Measurements from ENCODE around the gene SMG6. TPM values are rescaled to one million over a fixed set of nuclear protein-coding genes. Genes with fewer than 3 reads are reported as not detected.

SMG6 gene
- total RNA-seq, 1 donor from 2014 or later, result 39.7 TPM

DNA sequence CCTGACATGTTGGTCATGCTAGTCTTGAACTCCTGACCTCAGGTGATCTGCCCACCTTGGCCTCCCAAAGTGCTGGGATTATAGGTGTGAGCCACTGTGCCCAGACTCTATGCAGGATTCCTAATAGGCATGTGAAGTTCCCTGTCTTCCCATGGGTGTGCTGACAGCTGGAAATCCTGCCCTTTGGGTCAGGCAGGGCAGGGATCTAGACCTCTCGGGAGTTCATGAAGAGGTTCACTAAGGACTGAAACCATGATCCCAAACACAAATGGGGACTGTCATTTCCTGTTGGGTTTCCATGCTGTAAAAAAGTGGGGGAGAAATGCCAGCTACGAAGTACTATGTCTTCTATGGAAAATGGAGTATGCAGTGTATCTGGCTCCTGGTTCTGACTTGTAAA is 196.5 kb downstream of the SMG6 start:
- Mint-ChIP-seq H3K4me1 (ENCODE audit: low read depth, unreplicated experiment) (peaks cover 41% of the 10 kb centered on the region), H3K9me3 (ENCODE audit: unreplicated experiment) (no peaks in the 10 kb centered on the region), H3K27ac (ENCODE audit: unreplicated experiment) (peak overlapping the region; percentile 72), H3K27me3 (ENCODE audit: low read depth, unreplicated experiment) (no peaks in the 10 kb centered on the region), H3K4me3 (ENCODE audit: unreplicated experiment) (no peak overlapping the region), H3K36me3 (ENCODE audit: low read depth, unreplicated experiment) (peaks cover 12% of the 10 kb centered on the region)
- no peak overlapping the region for H3K4me3 ChIP-seq (ENCODE audit: insufficient read depth, low read depth, low read length)
- H3K27ac ChIP-seq (ENCODE audit: low read depth, low read length), result no peak overlapping the region
- H3K9ac ChIP-seq (ENCODE audit: low read length), result no peak overlapping the region
- no peak overlapping the region for H2AFZ ChIP-seq (ENCODE audit: low read depth, low read length)
- no peak for DNase-seq (ENCODE audit: low read depth)
- H3K36me3 ChIP-seq (ENCODE audit: insufficient read depth, low read length), result no peaks in the 10 kb centered on the region
- peaks cover 16% of the 10 kb centered on the region for H3K4me1 ChIP-seq (ENCODE audit: insufficient read depth, low read length)
- H3K4me2 ChIP-seq (ENCODE audit: low read length), result no peak overlapping the region
- H4K20me1 ChIP-seq (ENCODE audit: insufficient read depth, low read length), result no peaks in the 10 kb centered on the region
- TF ChIP-seq, protein P1, sequence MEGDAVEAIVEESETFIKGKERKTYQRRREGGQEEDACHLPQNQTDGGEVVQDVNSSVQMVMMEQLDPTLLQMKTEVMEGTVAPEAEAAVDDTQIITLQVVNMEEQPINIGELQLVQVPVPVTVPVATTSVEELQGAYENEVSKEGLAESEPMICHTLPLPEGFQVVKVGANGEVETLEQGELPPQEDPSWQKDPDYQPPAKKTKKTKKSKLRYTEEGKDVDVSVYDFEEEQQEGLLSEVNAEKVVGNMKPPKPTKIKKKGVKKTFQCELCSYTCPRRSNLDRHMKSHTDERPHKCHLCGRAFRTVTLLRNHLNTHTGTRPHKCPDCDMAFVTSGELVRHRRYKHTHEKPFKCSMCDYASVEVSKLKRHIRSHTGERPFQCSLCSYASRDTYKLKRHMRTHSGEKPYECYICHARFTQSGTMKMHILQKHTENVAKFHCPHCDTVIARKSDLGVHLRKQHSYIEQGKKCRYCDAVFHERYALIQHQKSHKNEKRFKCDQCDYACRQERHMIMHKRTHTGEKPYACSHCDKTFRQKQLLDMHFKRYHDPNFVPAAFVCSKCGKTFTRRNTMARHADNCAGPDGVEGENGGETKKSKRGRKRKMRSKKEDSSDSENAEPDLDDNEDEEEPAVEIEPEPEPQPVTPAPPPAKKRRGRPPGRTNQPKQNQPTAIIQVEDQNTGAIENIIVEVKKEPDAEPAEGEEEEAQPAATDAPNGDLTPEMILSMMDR (IDR thresholded peaks at IDR 0.05; ENCODE audit: insufficient read depth, low read depth, low read length), result no peak
- no peak for TF ChIP-seq EZH2 (IDR thresholded peaks at IDR 0.05; ENCODE audit: insufficient read depth, low read length)
- no peak for FAIRE-seq
- no peaks in the 10 kb centered on the region for H3K9me3 ChIP-seq (ENCODE audit: insufficient read depth, low read depth, low read length)
- no peaks in the 10 kb centered on the region for H3K79me2 ChIP-seq (ENCODE audit: insufficient read depth, low read length)
- H3K27me3 ChIP-seq (ENCODE audit: insufficient read depth, low read length), result no peaks in the 10 kb centered on the region

DNA sequence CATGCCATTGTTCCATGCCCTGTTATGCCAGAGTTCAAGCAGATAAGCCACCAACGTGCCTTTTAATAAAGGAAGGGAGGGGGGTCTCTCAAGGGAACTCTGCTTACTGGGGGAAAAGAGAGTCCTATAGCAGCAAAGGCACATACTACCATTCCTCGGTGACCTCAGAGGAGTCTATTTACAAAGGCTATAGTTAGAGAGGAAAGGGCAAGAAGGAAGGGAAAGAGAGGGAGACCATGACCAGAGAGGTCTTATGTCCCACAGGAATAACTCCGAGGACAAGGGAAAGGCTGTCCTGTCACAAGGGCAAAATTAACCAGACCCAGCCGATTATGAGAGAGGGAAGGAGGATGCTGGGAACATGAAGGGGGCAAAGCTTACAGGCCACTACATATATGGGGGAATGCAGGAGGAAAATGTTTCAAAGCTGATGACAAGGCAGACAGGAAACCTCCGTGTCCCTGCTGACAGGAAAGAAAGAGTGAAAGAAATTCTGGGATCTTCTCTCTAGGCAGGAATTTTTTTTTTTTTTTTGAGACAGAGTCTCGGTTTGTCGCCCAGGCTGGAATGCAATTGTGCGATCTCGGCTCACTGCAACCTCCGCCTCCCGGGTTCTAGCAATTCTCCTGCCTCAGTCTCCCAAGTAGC is 197.2 kb downstream of the SMG6 start:
- Histone ChIP-seq H3K9me3 (ENCODE audit: insufficient read depth, low read depth, low read length) (no peaks in the 10 kb centered on the region), H4K20me1 (ENCODE audit: insufficient read depth, low read length) (no peaks in the 10 kb centered on the region), H3K79me2 (ENCODE audit: insufficient read depth, low read length) (no peaks in the 10 kb centered on the region), H3K4me1 (ENCODE audit: insufficient read depth, low read length) (peaks cover 13% of the 10 kb centered on the region), H3K27me3 (ENCODE audit: insufficient read depth, low read length) (no peaks in the 10 kb centered on the region), H2AFZ (ENCODE audit: low read depth, low read length) (no peak overlapping the region), H3K4me2 (ENCODE audit: low read length) (no peak overlapping the region), H3K4me3 (ENCODE audit: insufficient read depth, low read depth, low read length) (no peak overlapping the region), H3K36me3 (ENCODE audit: insufficient read depth, low read length) (no peaks in the 10 kb centered on the region), H3K9ac (ENCODE audit: low read length) (no peak overlapping the region), H3K27ac (ENCODE audit: low read depth, low read length) (no peak overlapping the region)
- Mint-ChIP-seq H3K27ac (ENCODE audit: unreplicated experiment) (peak overlapping the region; percentile 72), H3K4me1 (ENCODE audit: low read depth, unreplicated experiment) (peaks cover 35% of the 10 kb centered on the region), H3K27me3 (ENCODE audit: low read depth, unreplicated experiment) (no peaks in the 10 kb centered on the region), H3K36me3 (ENCODE audit: low read depth, unreplicated experiment) (peaks cover 12% of the 10 kb centered on the region), H3K4me3 (ENCODE audit: unreplicated experiment) (peak overlapping the region; percentile 73), H3K9me3 (ENCODE audit: unreplicated experiment) (no peaks in the 10 kb centered on the region)
- DNase-seq (ENCODE audit: low read depth), result no peak
- FAIRE-seq, result no peak
- no peak for TF ChIP-seq EZH2 (IDR thresholded peaks at IDR 0.05; ENCODE audit: insufficient read depth, low read length)
- TF ChIP-seq, protein P1 (IDR thresholded peaks at IDR 0.05; ENCODE audit: insufficient read depth, low read depth, low read length), result no peak

DNA sequence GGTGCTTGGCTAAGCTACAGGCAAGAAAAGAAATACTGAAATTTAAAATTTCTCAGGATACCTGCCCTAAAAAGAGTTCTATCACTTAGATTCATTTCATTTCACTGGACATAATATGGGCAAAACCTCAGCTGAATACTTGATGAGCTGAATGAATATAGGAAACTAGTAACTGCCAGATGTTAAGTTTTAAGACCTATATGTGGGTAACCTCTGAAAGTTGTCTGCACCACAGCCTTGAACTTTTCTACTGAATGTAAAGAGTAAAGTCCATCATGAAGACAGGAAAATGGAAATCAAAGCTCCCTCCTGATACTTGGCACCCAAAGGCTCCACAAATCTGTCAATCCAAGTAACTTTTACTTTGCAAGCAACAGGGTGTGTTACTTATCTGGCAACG is 197.9 kb downstream of the SMG6 start:
- no peaks in the 10 kb centered on the region for H3K27me3 Mint-ChIP-seq (ENCODE audit: low read depth, unreplicated experiment)
- Histone ChIP-seq H3K27me3 (ENCODE audit: insufficient read depth, low read length) (no peaks in the 10 kb centered on the region), H2AFZ (ENCODE audit: low read depth, low read length) (no peak overlapping the region), H3K4me1 (ENCODE audit: insufficient read depth, low read length) (peaks cover 11% of the 10 kb centered on the region), H3K36me3 (ENCODE audit: insufficient read depth, low read length) (no peaks in the 10 kb centered on the region), H3K4me2 (ENCODE audit: low read length) (no peak overlapping the region), H3K9ac (ENCODE audit: low read length) (no peak overlapping the region), H3K27ac (ENCODE audit: low read depth, low read length) (no peak overlapping the region), H3K79me2 (ENCODE audit: insufficient read depth, low read length) (no peaks in the 10 kb centered on the region), H4K20me1 (ENCODE audit: insufficient read depth, low read length) (no peaks in the 10 kb centered on the region), H3K9me3 (ENCODE audit: insufficient read depth, low read depth, low read length) (no peaks in the 10 kb centered on the region), H3K4me3 (ENCODE audit: insufficient read depth, low read depth, low read length) (no peak overlapping the region)
- H3K9me3 Mint-ChIP-seq (ENCODE audit: unreplicated experiment), result no peaks in the 10 kb centered on the region
- H3K27ac Mint-ChIP-seq (ENCODE audit: unreplicated experiment), result no peak overlapping the region
- no peak for DNase-seq (ENCODE audit: low read depth)
- H3K4me1 Mint-ChIP-seq (ENCODE audit: low read depth, unreplicated experiment), result peaks cover 31% of the 10 kb centered on the region
- H3K4me3 Mint-ChIP-seq (ENCODE audit: unreplicated experiment), result no peak overlapping the region
- H3K36me3 Mint-ChIP-seq (ENCODE audit: low read depth, unreplicated experiment), result peaks cover 12% of the 10 kb centered on the region
- TF ChIP-seq, protein P1 (IDR thresholded peaks at IDR 0.05; ENCODE audit: insufficient read depth, low read depth, low read length), result no peak
- TF ChIP-seq EZH2 (IDR thresholded peaks at IDR 0.05; ENCODE audit: insufficient read depth, low read length), result no peak
- FAIRE-seq, result no peak

Measured in astrocyte (in vitro differentiated cells and primary cell).